Activated CD4-positive, CD25-positive, alpha-beta regulatory T cell treated with anti-CD3 and anti-CD28 coated beads, Interleukin-2, amount 50 U/mL, for 72 hours (primary cell): ENCODE results near the gene RNF126.
"Not testable (repeated sequence)": the region's sequence is repeated elsewhere in the genome, so short reads cannot be mapped to it uniquely, and the experiment has no call there.

Source experiments
- DNase-seq: peaks from one replicate; pipeline ENCODE4 v3.0.0; 2021

Gene RNF126

DNA sequence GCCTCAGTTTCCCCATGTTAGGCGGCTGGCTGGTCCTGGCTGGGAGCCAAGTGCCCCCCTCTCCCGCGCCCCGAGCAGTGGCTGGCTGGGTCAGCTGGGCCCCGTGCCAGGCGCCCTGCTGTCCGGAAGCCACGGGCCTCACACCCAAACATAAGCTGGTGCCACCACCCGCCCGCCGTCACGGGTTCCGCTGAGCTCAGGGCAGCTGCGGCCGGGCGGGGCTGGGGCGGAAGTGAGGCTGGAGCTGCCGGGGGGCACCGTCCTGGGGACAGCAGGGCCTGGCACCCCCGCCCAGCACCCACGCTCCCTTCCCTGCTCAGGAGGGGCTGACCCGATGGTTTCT, 54.0 kb downstream of the RNF126 start:
- DNase-seq = no peak

DNA sequence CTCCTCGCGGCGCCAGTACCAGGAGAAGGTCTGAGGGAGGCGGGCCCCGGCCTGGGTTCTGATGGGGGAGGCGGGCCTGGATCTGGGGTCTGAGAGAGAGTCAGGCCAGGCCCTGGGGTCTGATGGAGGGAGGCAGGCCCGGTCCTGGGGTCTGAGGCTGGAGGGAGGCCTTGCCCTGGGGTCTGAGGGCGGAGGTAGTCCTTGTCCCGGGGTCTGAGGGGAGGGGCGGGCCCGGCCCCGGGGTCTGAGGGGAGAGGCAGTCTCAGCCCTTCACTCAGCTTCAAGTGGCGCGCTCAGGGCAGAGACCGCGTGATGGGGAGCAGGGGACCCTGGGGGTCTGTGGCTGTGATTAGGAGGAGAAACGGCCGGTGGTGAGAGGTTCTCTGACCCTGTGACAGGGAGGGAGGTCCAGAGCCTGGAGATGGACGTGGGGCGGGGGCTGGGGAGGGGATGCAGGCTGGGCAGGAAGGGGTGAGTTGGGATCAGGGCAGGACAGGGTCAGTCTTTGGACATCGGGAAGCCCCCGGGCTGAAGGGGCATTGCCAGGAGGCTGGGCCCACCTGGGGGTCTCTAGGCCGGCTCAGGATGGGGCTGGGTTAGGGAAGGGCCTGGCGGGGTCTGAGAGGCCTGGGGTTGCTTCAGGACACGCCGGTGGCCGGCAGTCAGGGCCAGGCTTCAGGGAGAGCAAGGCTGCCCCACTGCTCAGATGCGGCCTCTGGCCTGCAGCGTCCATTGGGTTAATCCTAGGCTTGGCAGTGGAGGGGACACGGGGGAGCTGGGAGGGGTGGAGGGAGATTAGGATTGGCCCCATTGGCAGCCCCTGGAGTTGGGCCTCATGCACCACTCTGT, 54.6 kb downstream of the RNF126 start:
- no peak for DNase-seq

DNA sequence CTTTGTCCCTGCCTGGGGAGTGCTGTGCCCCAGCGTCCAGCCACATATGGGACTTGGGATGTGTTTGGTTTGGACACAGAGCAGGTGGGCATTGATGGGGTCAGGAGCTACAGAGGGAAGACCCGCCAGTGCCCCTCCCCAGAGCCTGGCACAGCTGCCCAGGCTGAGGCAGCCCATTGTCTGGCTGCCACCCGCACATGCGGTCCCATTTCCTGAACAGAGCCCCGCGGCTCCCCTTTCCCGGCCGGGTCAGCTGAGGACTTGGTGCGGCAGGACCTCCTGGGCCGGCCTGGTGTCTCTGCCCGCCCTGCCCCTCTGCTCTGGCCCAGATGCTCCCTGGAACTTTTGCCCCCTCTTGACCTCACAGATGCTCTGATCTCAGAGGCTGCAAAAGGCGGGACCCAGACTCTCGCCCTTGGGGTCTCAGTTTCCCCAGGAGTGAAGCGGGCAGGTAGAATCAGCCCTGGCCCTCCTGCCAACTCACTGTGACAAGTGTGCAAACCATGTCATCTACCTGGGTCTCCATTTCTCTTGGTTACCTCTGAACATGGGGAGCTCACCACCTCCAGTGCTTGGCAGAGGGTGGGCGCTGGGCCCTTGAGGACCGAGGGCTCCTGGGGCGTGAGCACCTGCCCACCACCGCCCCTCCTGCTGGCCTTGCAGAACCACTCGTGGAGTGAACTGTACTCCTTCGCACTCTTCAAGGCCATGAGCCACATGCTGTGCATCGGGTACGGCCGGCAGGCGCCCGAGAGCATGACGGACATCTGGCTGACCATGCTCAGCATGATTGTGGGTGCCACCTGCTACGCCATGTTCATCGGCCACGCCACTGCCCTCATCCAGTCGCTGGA, 55.5 kb downstream of the RNF126 start:
- DNase-seq = no peak

DNA sequence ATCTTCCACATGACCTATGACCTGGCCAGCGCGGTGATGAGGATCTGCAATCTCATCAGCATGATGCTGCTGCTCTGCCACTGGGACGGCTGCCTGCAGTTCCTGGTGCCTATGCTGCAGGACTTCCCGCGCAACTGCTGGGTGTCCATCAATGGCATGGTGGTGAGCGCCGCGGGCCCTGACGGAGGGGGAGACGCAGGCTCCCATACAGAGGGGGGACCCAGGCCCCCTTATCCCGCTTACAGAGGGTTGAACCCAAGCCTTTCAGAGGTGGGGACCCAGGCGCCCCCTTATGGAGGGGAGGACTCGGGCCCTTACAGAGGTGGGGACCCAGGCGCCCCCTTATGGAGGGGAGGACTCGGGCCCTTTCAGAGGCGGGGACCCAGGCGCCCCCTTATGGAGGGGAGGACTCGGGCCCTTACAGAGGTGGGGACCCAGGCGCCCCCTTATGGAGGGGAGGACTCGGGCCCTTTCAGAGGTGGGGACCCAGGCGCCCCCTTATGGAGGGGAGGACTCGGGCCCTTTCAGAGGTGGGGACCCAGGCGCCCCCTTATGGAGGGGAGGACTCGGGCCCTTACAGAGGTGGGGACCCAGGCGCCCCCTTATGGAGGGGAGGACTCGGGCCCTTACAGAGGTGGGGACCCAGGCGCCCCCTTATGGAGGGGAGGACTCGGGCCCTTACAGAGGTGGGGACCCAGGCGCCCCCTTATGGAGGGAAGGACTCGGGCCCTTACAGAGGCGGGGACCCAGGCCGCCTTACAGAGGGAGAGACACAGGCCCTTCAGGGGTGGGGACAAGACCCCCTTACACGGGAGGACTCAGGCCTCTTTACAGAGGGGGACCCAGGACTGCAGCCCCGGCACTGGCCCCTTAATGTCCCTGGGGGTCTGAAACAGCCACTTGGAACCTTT, 57.7 kb downstream of the RNF126 start:
- not testable (repeated sequence) for DNase-seq

DNA sequence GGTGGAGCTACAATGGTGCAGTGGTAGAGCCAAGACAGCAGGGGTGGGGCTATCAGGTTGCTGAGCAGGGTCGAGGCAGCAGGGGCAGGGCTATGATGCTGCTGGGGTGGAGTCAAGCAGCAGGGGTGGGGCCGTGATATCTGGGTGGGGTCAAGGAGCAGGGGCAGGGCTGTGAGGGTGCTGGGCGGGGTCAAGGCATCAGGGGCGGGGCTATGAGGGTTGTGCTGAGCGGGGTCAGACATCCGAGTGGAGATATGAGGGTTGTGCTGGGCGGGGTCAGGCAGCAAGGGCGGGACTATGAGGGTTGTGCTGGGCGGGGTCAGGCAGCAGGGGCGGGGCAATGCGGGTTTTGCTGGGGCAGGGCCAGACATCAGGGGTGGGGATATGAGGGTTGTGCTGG, 58.7 kb downstream of the RNF126 start:
- no peak for DNase-seq

DNA sequence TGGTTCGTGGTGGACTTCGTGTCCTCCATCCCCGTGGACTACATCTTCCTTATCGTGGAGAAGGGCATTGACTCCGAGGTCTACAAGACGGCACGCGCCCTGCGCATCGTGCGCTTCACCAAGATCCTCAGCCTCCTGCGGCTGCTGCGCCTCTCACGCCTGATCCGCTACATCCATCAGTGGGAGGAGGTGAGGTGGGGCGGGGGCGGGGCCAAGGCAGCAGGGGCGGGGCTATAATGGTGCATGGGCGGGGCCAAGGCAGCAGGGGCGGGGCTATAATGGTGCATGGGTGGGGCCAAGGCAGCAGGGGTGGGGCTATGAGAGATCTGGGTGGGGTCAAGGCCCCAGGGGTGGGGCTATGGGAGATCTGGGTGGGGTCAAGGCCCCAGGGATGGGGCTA, 59.2 kb downstream of the RNF126 start:
- not testable (repeated sequence) for DNase-seq

DNA sequence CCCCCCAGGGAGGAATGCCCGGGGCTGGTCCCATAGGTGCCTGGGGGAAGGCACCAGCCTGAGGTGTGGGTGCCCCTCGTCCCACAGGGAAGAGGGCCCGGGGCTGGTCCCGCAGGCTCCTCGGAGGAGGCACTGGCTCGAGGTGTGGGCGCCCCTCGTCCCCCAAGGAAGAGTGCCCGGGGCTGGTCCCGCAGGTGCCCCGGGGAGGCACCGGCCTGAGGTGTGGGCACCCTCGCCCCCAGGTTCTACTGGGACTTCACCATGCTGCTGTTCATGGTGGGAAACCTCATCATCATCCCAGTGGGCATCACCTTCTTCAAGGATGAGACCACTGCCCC, 59.7 kb downstream of the RNF126 start:
- not testable (repeated sequence) for DNase-seq

DNA sequence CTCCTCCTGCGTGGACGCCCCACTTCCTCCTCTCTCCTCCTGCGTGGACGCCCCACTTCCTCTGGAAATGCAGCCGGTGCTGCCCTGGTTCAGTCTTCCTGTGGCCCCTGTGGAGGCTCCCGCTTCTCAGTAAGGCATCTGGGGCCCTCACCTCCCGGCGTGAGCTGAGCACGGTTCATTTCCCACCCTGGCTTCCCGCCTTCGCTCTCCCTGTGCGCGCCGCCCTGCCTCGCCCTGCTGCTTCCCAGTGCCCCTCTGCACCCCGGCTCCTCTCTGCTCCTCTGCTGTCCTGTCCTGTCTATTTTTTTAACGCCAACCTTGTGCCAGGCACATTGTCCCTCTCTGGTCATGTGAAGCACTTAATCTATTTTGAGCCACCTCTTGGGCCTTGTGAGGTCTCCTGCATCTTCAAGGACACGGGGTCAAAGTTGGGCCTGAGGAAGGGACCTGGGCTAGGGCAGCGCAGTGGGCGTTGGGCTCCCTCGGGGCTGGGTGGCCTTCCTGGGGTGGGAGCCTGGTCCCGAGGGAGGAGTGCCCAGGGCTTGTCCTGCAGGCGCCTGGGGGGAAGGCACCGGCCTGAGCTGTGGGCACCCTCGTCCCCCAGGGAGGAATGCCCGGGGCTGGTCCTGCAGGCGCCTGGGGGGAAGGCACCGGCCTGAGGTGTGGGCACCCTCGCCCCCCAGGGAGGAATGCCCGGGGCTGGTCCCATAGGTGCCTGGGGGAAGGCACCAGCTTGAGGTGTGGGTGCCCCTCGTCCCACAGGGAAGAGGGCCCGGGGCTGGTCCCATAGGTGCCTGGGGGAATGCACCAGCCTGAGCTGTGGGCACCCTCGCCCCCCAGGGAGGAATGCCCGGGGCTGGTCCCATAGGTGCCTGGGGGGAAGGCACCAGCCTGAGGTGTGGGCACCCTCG, 60.4 kb downstream of the RNF126 start:
- no peak for DNase-seq

DNA sequence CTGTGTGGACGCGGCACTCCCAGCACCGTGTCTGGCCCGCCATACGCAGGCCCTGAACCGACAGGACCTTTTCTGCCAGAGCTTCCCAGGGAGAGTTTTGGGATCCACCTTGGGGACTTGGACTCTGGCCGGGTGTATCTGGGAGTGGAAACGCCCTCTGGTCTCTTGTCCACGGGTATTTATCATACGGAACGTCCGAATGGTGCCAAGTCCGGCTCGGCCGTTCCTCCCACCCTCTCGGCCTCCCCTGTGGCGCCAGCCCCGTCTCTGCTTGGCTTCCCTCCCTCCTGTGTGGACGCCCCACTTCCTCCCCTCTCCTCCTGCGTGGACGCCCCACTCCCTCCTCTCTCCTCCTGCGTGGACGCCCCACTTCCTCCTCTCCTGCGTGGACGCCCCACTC, 61.2 kb downstream of the RNF126 start:
- no peak for DNase-seq

DNA sequence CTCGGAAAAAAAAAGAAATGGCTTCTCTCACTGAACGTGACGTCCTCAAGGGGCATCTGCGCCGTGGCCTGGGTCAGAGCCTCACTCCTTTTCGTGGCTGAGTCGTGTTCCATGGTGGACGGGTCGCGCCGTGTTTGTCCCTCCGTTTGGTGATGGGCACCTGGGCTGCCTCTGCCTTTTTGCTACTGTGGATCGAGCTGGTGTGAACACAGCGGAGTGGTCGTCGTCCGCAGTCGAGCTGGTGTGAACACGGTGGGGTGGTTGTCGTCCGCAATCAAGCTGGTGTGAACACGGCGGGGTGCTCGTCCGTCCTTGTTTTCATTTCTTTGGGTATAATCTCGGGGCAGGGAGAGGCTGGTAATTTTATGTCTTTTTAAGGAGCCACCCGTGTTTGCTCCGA, 61.7 kb downstream of the RNF126 start:
- no peak for DNase-seq
